ENCODE results near the gene FNIP1. TPM values are rescaled to one million over a fixed set of nuclear protein-coding genes. Genes with fewer than 3 reads are reported as not detected.

FNIP1 gene
- total and polyA plus RNA-seq, 9 of the 15 experiments (the other 6 are each of a cell fraction or from before 2014, with no cell fraction given): 5.0 to 32.8 (median 18.4) TPM

DNA sequence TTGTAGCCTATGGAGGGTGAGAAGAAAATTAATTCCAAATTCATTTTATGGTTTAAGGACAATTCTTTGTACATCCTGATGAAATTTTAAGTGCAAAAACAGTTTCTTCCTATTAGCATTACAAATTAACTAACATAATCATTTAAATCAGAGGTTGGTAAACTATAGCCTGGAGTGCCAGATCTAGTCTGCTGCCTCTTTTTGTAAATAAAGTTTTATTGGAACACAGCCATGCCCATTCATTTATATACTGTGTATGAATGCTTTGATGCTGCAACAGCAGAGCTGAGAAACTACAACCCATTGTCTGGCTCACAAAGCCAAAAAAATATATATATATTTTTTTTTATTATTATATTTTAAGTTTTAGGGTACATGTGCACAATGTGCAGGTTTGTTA, 80.2 kb downstream of the FNIP1 start (continued):
- TF ChIP-seq, protein P1, sequence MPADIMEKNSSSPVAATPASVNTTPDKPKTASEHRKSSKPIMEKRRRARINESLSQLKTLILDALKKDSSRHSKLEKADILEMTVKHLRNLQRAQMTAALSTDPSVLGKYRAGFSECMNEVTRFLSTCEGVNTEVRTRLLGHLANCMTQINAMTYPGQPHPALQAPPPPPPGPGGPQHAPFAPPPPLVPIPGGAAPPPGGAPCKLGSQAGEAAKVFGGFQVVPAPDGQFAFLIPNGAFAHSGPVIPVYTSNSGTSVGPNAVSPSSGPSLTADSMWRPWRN (IDR thresholded peaks at IDR 0.05; ENCODE audit: low read depth): no peak

DNA sequence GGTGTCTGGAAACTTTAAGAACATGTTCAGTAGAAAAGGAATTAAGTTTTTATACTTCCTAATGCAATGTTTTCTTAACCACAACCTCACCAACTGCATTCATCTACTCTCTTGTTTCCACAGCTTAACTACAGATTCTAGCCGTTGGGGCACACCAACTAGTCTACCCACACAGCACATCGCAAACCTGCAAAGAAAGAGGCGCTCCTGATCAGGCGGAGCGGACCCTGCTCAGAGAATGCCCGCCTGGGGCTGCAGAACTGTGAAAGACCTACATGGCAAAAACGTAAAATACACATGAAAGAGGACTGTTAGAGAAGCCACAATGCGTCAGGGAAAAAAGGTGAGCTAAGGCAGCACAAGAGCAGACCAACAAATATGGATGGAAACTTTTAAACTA, 86.4 kb downstream of the FNIP1 start:
- no peak overlapping the region for H3K4me3 ChIP-seq
- ATAC-seq: no peak
- H3K4me1 ChIP-seq (replicated peaks in 1 of 2; ENCODE audit: control insufficient read depth in 2 of 2, insufficient read depth in 2 of 2, low read length in 2 of 2): no peaks in the 10 kb centered on the region
- no peaks in the 10 kb centered on the region for H3K27me3 ChIP-seq (ENCODE audit: control insufficient read depth in 2 of 2, insufficient read depth in 2 of 2, low read length in 2 of 2)
- WGBS (ENCODE audit: insufficient coverage, low coverage, missing lambda C conversion rate): 93% methylated on average over 8 of the region's 8 CpGs
- no peak overlapping the region for H2AFZ ChIP-seq (ENCODE audit: low read depth, low read length)
- TF ChIP-seq MYNN (IDR thresholded peaks at IDR 0.05) (no peak), MYNN (CRISPR knock-in tag; IDR thresholded peaks at IDR 0.05) (no peak), TRIM28 (IDR thresholded peaks at IDR 0.05) (no peak), PHB2 (IDR thresholded peaks at IDR 0.05; ENCODE audit: low read depth) (no peak), HDAC2 (IDR thresholded peaks at IDR 0.05) (no peak), SMAD4 (CRISPR knock-in tag; conservative IDR thresholded peaks at IDR 0.05) (no peak), HNRNPUL1 (IDR thresholded peaks at IDR 0.05; ENCODE audit: low read length) (no peak), CSDE1 (IDR thresholded peaks at IDR 0.05) (no peak), ZNF143 (CRISPR knock-in tag; IDR thresholded peaks at IDR 0.05) (no peak), NBN (IDR thresholded peaks at IDR 0.05; ENCODE audit: low read depth) (no peak), ARNT (IDR thresholded peaks at IDR 0.05) (no peak)
- TF ChIP-seq, protein P2, sequence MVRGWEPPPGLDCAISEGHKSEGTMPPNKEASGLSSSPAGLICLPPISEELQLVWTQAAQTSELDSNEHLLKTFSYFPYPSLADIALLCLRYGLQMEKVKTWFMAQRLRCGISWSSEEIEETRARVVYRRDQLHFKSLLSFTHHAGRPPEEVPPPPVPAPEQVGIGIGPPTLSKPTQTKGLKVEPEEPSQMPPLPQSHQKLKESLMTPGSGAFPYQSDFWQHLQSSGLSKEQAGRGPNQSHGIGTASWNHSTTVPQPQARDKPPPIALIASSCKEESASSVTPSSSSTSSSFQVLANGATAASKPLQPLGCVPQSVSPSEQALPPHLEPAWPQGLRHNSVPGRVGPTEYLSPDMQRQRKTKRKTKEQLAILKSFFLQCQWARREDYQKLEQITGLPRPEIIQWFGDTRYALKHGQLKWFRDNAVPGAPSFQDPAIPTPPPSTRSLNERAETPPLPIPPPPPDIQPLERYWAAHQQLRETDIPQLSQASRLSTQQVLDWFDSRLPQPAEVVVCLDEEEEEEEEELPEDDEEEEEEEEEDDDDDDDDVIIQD (CRISPR knock-in tag; IDR thresholded peaks at IDR 0.05): no peak
- ChIA-PET CTCF (ENCODE audit: low intra/inter-chr PET ratio) (no interaction called here), POLR2A (interaction anchor here (0.9 to 1.5 kb wide), 3 partner anchors 9 to 13 kb away, joined by 3 to 8 read pairs (median 3); no protein-coding TSS in a partner anchor)
- no peaks in the 10 kb centered on the region for H3K9me3 ChIP-seq (replicated peaks; ENCODE audit: control insufficient read depth, insufficient read depth, low read depth, low read length)
- H4K20me1 ChIP-seq (replicated peaks; ENCODE audit: control insufficient read depth, insufficient read depth, low read length): no peaks in the 10 kb centered on the region
- H3K27ac ChIP-seq (ENCODE audit: extremely low read depth, low read depth, low read length): no peak overlapping the region
- DNase-seq (ENCODE audit: extremely low read depth in 1 of 4, low spot score in 3 of 4): no peak
- intact Hi-C loops (cut with micrococcal nuclease) (no loop called here), in situ Hi-C loops (cut with MboI) (no loop called here)
- BruUV-seq (replicated peaks): no TSS peak
- FAIRE-seq: no peak
- no peaks in the 10 kb centered on the region for H3K9me1 ChIP-seq (ENCODE audit: control insufficient read depth, insufficient read depth, low read length)
- H3K36me3 ChIP-seq (ENCODE audit: control insufficient read depth, insufficient read depth, low read length): peaks cover 79% of the 10 kb centered on the region
- H3K4me2 ChIP-seq (ENCODE audit: insufficient read depth, low read length): no peak overlapping the region
- no peaks in the 10 kb centered on the region for H3K79me2 ChIP-seq (ENCODE audit: control insufficient read depth, insufficient read depth, low read length)
- H3K9ac ChIP-seq (ENCODE audit: insufficient read depth in 1 of 2, low read depth in 2 of 2, low read length in 2 of 2): no peak overlapping the region

All from K562 (cell line).